GM23338 (cell line): Measurements from ENCODE around the gene SH2D3C. TPM values are rescaled to one million over a fixed set of nuclear protein-coding genes. Genes with fewer than 3 reads are reported as not detected.

Experiments
- ATAC-seq: fragments of 200-7000 bp; cut with Tn5 transposase; 3 replicates; pipeline ENCODE4 v1.9.1; 2020
- DNase-seq: peaks from one replicate; pipeline ENCODE4 v3.0.0-alpha.2; 2015; ENCODE audit warnings: low spot score
- H2AFZ ChIP-seq: fragments of 200-600 bp; sonication (generic); 2 replicates; pipeline ENCODE4 v1.8.0; 2016; ENCODE audit warnings: antibody characterized with exemption, mild to moderate bottlenecking, moderate library complexity
- H3F3A ChIP-seq: fragments of 200-600 bp; sonication (generic); replicated peaks from 2 replicates; pipeline ENCODE4 v1.8.0; 2017; ENCODE audit warnings: antibody characterized with exemption, mixed run types, low read depth
- H3K27ac ChIP-seq: fragments of 200-600 bp; sonication (generic); 2 replicates; pipeline ENCODE4 v1.6.1; 2016; ENCODE audit warnings: low read depth
- H3K27me3 ChIP-seq: fragments of 200-600 bp; sonication (generic); 2 replicates; pipeline ENCODE4 v1.8.0; 2016; ENCODE audit warnings: mild to moderate bottlenecking, mixed run types, moderate library complexity; ENCODE audit not compliant: insufficient read depth
- H3K36me3 ChIP-seq: fragments of 200-600 bp; sonication (generic); 2 replicates; pipeline ENCODE4 v1.8.0; 2016; ENCODE audit warnings: mild to moderate bottlenecking; ENCODE audit not compliant: insufficient read depth
- H3K4me1 ChIP-seq: fragments of 200-600 bp; sonication (generic); 2 replicates; pipeline ENCODE4 v1.8.0; 2016; ENCODE audit warnings: mild to moderate bottlenecking, moderate library complexity; ENCODE audit not compliant: insufficient read depth
- H3K4me2 ChIP-seq: fragments of 200-600 bp; sonication (generic); 2 replicates; pipeline ENCODE4 v1.7.1; 2017; ENCODE audit warnings: mixed run types
- H3K4me3 ChIP-seq: fragments of 200-600 bp; sonication (generic); 2 replicates; pipeline ENCODE4 v1.6.1; 2016; ENCODE audit warnings: mixed run types
- H3K79me2 ChIP-seq: fragments of 200-600 bp; sonication (generic); replicated peaks from 2 replicates; pipeline ENCODE4 v1.8.0; 2017; ENCODE audit warnings: mild to moderate bottlenecking; ENCODE audit not compliant: insufficient read depth
- H3K9me2 ChIP-seq: fragments of 200-600 bp; sonication (generic); 2 replicates; pipeline ENCODE4 v1.8.0; 2017; ENCODE audit not compliant: insufficient read depth
- H4K20me1 ChIP-seq: fragments of 200-600 bp; sonication (generic); replicated peaks from 2 replicates; pipeline ENCODE4 v1.8.0; 2017; ENCODE audit warnings: mild to moderate bottlenecking; ENCODE audit not compliant: insufficient read depth
- H3K27ac Mint-ChIP-seq: 2 replicates; pipeline ENCODE4 v1.8.0; 2020; ENCODE audit warnings: inconsistent platforms, mild to moderate bottlenecking, moderate library complexity, mixed read lengths
- H3K27me3 Mint-ChIP-seq: 3 replicates; pipeline ENCODE4 v1.8.0; 2022; ENCODE audit warnings: low read depth, mild to moderate bottlenecking, moderate library complexity, mixed read lengths, inconsistent platforms; ENCODE audit not compliant: insufficient read depth, poor library complexity
- H3K36me3 Mint-ChIP-seq: 3 replicates; pipeline ENCODE4 v1.8.0; 2021; ENCODE audit warnings: low read depth, mild to moderate bottlenecking, inconsistent platforms, moderate library complexity, mixed read lengths
- H3K4me1 Mint-ChIP-seq: 3 replicates; pipeline ENCODE4 v1.8.0; 2020; ENCODE audit warnings: mild to moderate bottlenecking, inconsistent platforms, mixed read lengths
- H3K4me3 Mint-ChIP-seq: 3 replicates; pipeline ENCODE4 v1.8.0; 2021; ENCODE audit warnings: moderate library complexity, mild to moderate bottlenecking, inconsistent platforms, mixed read lengths
- H3K9me3 Mint-ChIP-seq: 3 replicates; pipeline ENCODE4 v1.8.0; 2020; ENCODE audit warnings: moderate library complexity, mild to moderate bottlenecking, inconsistent platforms, mixed read lengths
- CREB1 ChIP-seq: fragments of 250-450 bp; sonication (Bioruptor Pico); IDR thresholded peaks from 2 replicates; pipeline ENCODE4 v1.5.0; 2020; ENCODE audit warnings: low read depth, mild to moderate bottlenecking, moderate library complexity
- CTCF ChIP-seq, 2 experiments: fragments of 200-600 bp in 1 of 2; sonication (generic) in 1 of 2; conservative IDR thresholded peaks; 2 replicates each; pipeline versions ENCODE4 v1.5.1 to v1.6.1; 2016 to 2017; ENCODE audit warnings: antibody characterized with exemption in 2 of 2, low read depth in 2 of 2, mild to moderate bottlenecking in 2 of 2, moderate library complexity in 1 of 2
- EZH2 ChIP-seq: fragments of 200-600 bp; sonication (generic); IDR thresholded peaks from one replicate; pipeline ENCODE4 v1.8.0; 2017; ENCODE audit warnings: antibody characterized with exemption, mild to moderate bottlenecking, low read depth; ENCODE audit not compliant: unreplicated experiment
- EZH2phosphoT487 ChIP-seq: fragments of 200-600 bp; sonication (generic); IDR thresholded peaks from one replicate; pipeline ENCODE4 v1.8.1; 2018; ENCODE audit warnings: antibody characterized with exemption; ENCODE audit not compliant: unreplicated experiment
- JUNB ChIP-seq: IDR thresholded peaks from one replicate; pipeline ENCODE4 v1.6.1; 2016; ENCODE audit warnings: antibody characterized with exemption; ENCODE audit not compliant: unreplicated experiment
- NANOG ChIP-seq: IDR thresholded peaks from 2 replicates; pipeline ENCODE4 v1.6.1; 2016; ENCODE audit warnings: antibody characterized with exemption, borderline replicate concordance
- REST ChIP-seq: IDR thresholded peaks from one replicate; pipeline ENCODE4 v1.6.1; 2018; ENCODE audit warnings: antibody characterized with exemption; ENCODE audit not compliant: unreplicated experiment
- STAT1 ChIP-seq: IDR thresholded peaks from one replicate; pipeline ENCODE4 v1.6.1; 2016; ENCODE audit warnings: antibody characterized with exemption; ENCODE audit not compliant: unreplicated experiment
- ZNF331 ChIP-seq: fragments of 250-450 bp; sonication (Bioruptor Pico); IDR thresholded peaks from 2 replicates; pipeline ENCODE4 v1.5.0; 2020; ENCODE audit warnings: low read depth, mild to moderate bottlenecking, moderate library complexity
- polyA plus RNA-seq: library from polyadenylated mRNA; unstranded; fragments of >200 nt; fragmentation: Nextera tagmentation; extraction: Ambion mirVana; gene quantifications from 2 replicates; pipeline ENCODE4 v1.2.1, GENCODE V29; 2016
- total RNA-seq: library from RNA; depleted of rRNA; stranded (reverse); fragments of >200 nt; shearing (Covaris generic); gene quantifications from 2 replicates; pipeline ENCODE4 v1.2.3, GENCODE V29; 2014

Gene SH2D3C
- total and polyA plus RNA-seq, 2 experiments from 2014 or later = 4.2 to 4.5 TPM

- H3K9me3 Mint-ChIP-seq = no peaks in the 10 kb centered on the region
- Histone ChIP-seq H3K4me3 (peak overlapping the region; percentile 82), H3K4me2 (peak overlapping the region; percentile 80), H3F3A (peaks cover 7% of the 10 kb centered on the region; the same call in 1 of the 2 replicates), H2AFZ (peak overlapping the region; percentile 92), H3K9me2 (no peaks in the 10 kb centered on the region), H3K79me2 (no peaks in the 10 kb centered on the region), H3K36me3 (no peaks in the 10 kb centered on the region), H4K20me1 (no peaks in the 10 kb centered on the region), H3K27me3 (no peaks in the 10 kb centered on the region), H3K27ac (no peak overlapping the region), H3K4me1 (peaks cover 14% of the 10 kb centered on the region)
- TF ChIP-seq ZNF331 (CRISPR knock-in tag) (no peak), CTCF (conservative IDR thresholded peaks at IDR 0.05; ENCODE audit: low read depth in 2 of 2) (no peak), STAT1 (no peak), NANOG (no peak), CREB1 (no peak), JUNB (no peak), EZH2phosphoT487 (no peak), REST (no peak), EZH2 (no peak)
- H3K27me3 Mint-ChIP-seq = peaks cover 17% of the 10 kb centered on the region
- no peaks in the 10 kb centered on the region; the same call in 2 of the 3 replicates for H3K36me3 Mint-ChIP-seq
- H3K27ac Mint-ChIP-seq = no peak overlapping the region
- DNase-seq (no peak), ATAC-seq (no peak)
- peak overlapping the region; percentile 76 for H3K4me3 Mint-ChIP-seq
- H3K4me1 Mint-ChIP-seq = peaks cover 34% of the 10 kb centered on the region
These were observed 6.8 kb downstream of the SH2D3C start for GRCh38 chr9:127771570-127772189.
